ENCODE data around the gene NALCN. TPM values are rescaled to one million over a fixed set of nuclear protein-coding genes. Genes with fewer than 3 reads are reported as not detected.

The NALCN gene
- total and polyA plus RNA-seq, 10 donors, result 0.02 to 0.13 (median 0.09) TPM; not detected in 2

DNA sequence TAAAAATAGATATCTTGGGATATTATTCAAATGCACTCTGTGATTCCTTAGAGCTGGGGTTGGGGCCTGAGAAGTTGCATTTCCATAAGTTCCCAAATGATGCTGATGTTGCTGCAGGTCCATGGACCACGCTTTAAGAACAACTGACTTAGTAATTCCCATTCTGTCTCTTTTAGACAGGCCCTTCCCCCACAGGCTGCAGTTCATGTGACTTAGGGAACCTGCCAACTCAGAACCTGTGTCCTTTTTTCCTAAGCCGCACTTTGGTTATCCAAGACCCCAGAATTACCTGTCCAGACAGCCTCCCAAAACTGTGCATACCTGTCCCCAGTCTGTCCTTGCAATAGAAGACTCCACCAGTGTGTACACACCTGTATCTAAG, 34.4 kb upstream of the NALCN start:
- intact Hi-C loops (cut with DNase I; ENCODE audit: low total_unique reads), result no loop called here
- WGBS, 5 donors, result 82 to 96% (median 82%) methylated on average over 2 of the region's 2 CpGs
- Histone ChIP-seq H3K9me3 (no peaks in the 10 kb centered on the region), H3K4me1 (peaks cover 0 to 17% (median 3%) of the 10 kb centered on the region in 6 donors), H3K4me3 (no peak overlapping the region), H3K27ac (no peak overlapping the region), H3K36me3 (no peaks in the 10 kb centered on the region), H3K27me3 (replicated peaks in 1 of 7) (peaks cover 0 to 32% (median 7%) of the 10 kb centered on the region in 7 donors)
- no peak for DNase-seq
- TF ChIP-seq, protein P1, sequence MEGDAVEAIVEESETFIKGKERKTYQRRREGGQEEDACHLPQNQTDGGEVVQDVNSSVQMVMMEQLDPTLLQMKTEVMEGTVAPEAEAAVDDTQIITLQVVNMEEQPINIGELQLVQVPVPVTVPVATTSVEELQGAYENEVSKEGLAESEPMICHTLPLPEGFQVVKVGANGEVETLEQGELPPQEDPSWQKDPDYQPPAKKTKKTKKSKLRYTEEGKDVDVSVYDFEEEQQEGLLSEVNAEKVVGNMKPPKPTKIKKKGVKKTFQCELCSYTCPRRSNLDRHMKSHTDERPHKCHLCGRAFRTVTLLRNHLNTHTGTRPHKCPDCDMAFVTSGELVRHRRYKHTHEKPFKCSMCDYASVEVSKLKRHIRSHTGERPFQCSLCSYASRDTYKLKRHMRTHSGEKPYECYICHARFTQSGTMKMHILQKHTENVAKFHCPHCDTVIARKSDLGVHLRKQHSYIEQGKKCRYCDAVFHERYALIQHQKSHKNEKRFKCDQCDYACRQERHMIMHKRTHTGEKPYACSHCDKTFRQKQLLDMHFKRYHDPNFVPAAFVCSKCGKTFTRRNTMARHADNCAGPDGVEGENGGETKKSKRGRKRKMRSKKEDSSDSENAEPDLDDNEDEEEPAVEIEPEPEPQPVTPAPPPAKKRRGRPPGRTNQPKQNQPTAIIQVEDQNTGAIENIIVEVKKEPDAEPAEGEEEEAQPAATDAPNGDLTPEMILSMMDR (IDR thresholded peaks at IDR 0.05 in 8 of 11, conservative IDR thresholded peaks at IDR 0.05 in 3 of 11), result no peak
- TF ChIP-seq POLR2A (IDR thresholded peaks at IDR 0.05) (no peak), POLR2AphosphoS5 (IDR thresholded peaks at IDR 0.05) (no peak)

DNA sequence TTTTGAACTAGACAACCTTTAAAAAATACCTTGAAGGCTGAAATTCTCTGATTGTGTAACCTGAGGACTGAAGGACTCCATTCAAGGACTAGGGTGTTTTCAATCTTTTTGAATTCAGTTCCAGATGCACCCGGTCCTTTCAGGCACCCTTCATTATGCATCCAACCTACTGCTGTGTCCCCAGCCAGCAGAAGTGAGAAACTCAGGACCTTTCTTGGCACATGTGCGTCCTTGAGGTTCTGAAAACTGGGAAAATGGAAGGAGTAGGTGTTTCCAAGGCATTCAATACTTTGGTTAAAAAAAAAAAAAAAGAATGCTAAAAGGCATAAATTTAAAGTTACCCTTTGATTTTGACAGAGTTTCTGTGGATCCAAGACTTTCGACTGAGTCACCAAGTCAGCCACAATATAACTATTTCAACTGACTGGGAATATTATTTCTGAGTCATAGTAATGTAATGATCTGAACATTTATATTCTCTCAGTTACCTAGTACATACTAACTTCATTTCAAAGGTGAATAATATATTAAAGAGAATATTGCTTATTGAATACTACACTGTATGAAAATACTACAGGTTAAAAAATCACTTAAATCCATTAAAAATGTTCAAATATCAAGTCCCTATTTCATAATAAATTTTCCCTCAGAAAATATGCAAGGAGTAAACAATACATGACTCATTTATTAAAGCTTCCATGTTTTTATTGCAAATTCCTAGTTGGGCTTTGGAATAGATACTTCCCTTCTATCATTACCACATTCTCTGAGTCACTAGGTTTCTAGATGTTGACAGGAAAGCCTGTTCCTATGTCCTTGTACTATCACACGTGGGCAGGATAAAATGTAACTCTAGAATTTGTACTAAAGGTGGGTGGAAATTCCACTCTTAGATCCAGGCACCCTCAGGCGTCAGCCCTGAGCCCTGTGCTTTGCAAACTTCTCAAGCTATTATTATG, 33.8 kb upstream of the NALCN start:
- Histone ChIP-seq H3K4me1 (peaks cover 0 to 17% (median 3%) of the 10 kb centered on the region in 6 donors), H3K9me3 (no peaks in the 10 kb centered on the region), H3K4me3 (no peak overlapping the region), H3K36me3 (no peaks in the 10 kb centered on the region), H3K27me3 (replicated peaks in 1 of 7) (peaks cover 0 to 27% (median 7%) of the 10 kb centered on the region in 7 donors), H3K27ac (no peak overlapping the region)
- intact Hi-C loops (cut with DNase I; ENCODE audit: low total_unique reads), result no loop called here
- TF ChIP-seq POLR2AphosphoS5 (IDR thresholded peaks at IDR 0.05), result no peak
- no peak for TF ChIP-seq POLR2A (IDR thresholded peaks at IDR 0.05)
- TF ChIP-seq, protein P1 (IDR thresholded peaks at IDR 0.05 in 8 of 11, conservative IDR thresholded peaks at IDR 0.05 in 3 of 11), result no peak
- no peak for DNase-seq
- WGBS, 5 donors, result 51 to 57% (median 54%) methylated on average over 5 of the region's 5 CpGs

GRCh38 chr13:101447852-101448251, 31.5 kb upstream of the NALCN start:
- no peak overlapping the region for H3K27ac ChIP-seq
- no peaks in the 10 kb centered on the region for H3K36me3 ChIP-seq
- 56 to 75% (median 63%) methylated on average over 4 of the region's 4 CpGs for WGBS, 5 donors
- intact Hi-C loops (cut with DNase I; ENCODE audit: low total_unique reads), result no loop called here
- peaks cover 0 to 4% (median 0%) of the 10 kb centered on the region in 6 donors for H3K4me1 ChIP-seq
- DNase-seq, result no peak
- H3K9me3 ChIP-seq, result no peaks in the 10 kb centered on the region
- TF ChIP-seq POLR2A (IDR thresholded peaks at IDR 0.05) (no peak), POLR2AphosphoS5 (IDR thresholded peaks at IDR 0.05) (no peak)
- TF ChIP-seq, protein P1 (IDR thresholded peaks at IDR 0.05 in 8 of 11, conservative IDR thresholded peaks at IDR 0.05 in 3 of 11), result no peak
- H3K27me3 ChIP-seq (replicated peaks in 1 of 7), result peaks cover 0 to 7% (median 0%) of the 10 kb centered on the region in 7 donors
- H3K4me3 ChIP-seq, result no peak overlapping the region

GRCh38 chr13:101434486-101434885, 18.2 kb upstream of the NALCN start:
- H3K27me3 ChIP-seq (replicated peaks in 1 of 7), result peaks cover 0 to 4% (median 0%) of the 10 kb centered on the region in 7 donors
- H3K4me3 ChIP-seq, result no peak overlapping the region
- no peaks in the 10 kb centered on the region for H3K4me1 ChIP-seq
- no peaks in the 10 kb centered on the region for H3K36me3 ChIP-seq
- no peaks in the 10 kb centered on the region for H3K9me3 ChIP-seq
- TF ChIP-seq, protein P1 (IDR thresholded peaks at IDR 0.05 in 8 of 11, conservative IDR thresholded peaks at IDR 0.05 in 3 of 11), result no peak
- TF ChIP-seq POLR2A (IDR thresholded peaks at IDR 0.05) (no peak), POLR2AphosphoS5 (IDR thresholded peaks at IDR 0.05) (no peak)
- no peak for DNase-seq
- intact Hi-C loops (cut with DNase I; ENCODE audit: low total_unique reads), result no loop called here
- no peak overlapping the region for H3K27ac ChIP-seq
- 78 to 94% (median 83%) methylated on average over 3 of the region's 3 CpGs for WGBS, 5 donors
